ENCODE measurements around the gene KIAA1549.

DNA sequence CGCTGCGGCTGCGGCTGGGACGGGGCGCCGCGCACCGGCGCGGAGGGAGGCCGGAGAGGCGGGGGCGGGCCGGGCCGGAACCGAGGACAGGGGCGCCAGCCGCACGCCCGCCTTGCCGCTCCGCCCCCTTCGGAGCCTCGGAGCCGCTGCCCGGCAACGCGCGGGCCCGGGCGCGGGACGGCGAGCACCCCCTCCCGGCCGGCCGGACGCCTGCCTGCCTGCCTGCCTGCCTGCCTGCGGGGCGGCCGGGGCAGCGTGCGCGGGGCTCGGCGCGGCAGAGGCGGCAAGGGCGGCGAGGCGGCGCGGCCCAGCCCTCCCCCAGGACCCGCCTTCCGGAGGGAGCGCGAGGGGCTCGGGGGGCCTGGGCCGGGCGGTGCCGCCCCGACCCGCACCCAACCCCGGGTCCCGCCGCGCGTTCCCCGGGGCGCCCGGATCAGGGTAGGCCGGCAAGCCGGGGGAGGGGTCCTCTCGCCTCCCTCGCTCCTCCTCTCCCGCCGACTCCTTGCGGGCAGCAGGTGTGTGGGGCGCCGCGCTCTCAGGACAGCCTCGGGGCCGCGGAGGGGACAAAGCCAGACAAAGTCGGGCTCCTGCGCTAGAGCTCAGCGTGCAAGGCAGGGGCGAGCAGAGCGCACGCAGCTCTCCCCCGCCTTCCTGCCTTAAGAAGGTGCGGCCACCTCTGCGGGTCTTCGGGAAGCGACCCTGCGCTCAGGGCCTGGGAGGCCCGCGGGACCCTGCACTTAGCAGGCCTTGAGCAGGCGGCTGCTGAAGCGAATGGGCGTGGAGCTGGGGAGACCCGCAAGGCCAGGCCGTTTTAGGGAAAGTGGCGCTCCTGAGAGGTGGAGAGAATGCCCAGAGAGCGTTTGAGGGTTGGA is at the start of gene KIAA1549:
- TF ChIP-seq CTCF (IDR thresholded peaks at IDR 0.05) (peak in 1 of 7 experiments; percentile 49), POLR2A (IDR thresholded peaks at IDR 0.05) (no peak), EP300 (IDR thresholded peaks at IDR 0.05) (no peak), POLR2AphosphoS5 (IDR thresholded peaks at IDR 0.05) (no peak)

Measured in stomach (tissue), 4 donors.